ENCODE data around the gene TRAK1. TPM values are rescaled to one million over a fixed set of nuclear protein-coding genes. Genes with fewer than 3 reads are reported as not detected.

The TRAK1 gene
- total RNA-seq, 1 donor from 2014 or later: 37.5 TPM

DNA sequence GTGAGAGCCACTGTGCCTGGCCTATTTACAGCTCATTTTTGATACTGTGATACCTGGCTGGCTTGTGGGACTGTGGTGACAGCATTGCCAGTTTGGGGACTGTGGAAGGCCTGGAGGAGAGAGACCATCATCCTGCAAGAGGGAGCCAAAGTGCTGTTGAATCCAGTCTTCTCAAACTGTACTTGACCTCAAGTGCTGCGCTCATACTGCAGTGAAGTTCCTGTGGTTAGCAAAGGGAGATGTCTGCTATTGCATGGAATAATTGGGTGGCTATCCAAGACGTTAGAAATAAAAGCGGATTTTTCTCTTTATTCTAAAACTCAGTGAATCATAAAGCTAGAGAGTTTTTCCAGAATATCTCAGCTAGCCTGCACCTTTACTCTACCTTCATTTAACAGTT is 91.4 kb downstream of the TRAK1 start:
- intact Hi-C loops (cut with DNase I): loop anchor here (5.0 kb wide), 1 partner anchor 220 kb away; the partner anchor contains the start of gene ULK4
- DNase-seq (ENCODE audit: low spot score in 2 of 2): no peak
- Histone ChIP-seq H3K9me3 (no peaks in the 10 kb centered on the region), H3K4me1 (peaks cover 0 to 16% of the 10 kb centered on the region in 2 donors), H3K27me3 (no peaks in the 10 kb centered on the region), H3K4me3 (no peak overlapping the region), H3K27ac (no peak overlapping the region), H3K36me3 (peaks cover under 1 to 4% of the 10 kb centered on the region in 2 donors)
- TF ChIP-seq, protein P1, sequence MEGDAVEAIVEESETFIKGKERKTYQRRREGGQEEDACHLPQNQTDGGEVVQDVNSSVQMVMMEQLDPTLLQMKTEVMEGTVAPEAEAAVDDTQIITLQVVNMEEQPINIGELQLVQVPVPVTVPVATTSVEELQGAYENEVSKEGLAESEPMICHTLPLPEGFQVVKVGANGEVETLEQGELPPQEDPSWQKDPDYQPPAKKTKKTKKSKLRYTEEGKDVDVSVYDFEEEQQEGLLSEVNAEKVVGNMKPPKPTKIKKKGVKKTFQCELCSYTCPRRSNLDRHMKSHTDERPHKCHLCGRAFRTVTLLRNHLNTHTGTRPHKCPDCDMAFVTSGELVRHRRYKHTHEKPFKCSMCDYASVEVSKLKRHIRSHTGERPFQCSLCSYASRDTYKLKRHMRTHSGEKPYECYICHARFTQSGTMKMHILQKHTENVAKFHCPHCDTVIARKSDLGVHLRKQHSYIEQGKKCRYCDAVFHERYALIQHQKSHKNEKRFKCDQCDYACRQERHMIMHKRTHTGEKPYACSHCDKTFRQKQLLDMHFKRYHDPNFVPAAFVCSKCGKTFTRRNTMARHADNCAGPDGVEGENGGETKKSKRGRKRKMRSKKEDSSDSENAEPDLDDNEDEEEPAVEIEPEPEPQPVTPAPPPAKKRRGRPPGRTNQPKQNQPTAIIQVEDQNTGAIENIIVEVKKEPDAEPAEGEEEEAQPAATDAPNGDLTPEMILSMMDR (IDR thresholded peaks at IDR 0.05): no peak

DNA sequence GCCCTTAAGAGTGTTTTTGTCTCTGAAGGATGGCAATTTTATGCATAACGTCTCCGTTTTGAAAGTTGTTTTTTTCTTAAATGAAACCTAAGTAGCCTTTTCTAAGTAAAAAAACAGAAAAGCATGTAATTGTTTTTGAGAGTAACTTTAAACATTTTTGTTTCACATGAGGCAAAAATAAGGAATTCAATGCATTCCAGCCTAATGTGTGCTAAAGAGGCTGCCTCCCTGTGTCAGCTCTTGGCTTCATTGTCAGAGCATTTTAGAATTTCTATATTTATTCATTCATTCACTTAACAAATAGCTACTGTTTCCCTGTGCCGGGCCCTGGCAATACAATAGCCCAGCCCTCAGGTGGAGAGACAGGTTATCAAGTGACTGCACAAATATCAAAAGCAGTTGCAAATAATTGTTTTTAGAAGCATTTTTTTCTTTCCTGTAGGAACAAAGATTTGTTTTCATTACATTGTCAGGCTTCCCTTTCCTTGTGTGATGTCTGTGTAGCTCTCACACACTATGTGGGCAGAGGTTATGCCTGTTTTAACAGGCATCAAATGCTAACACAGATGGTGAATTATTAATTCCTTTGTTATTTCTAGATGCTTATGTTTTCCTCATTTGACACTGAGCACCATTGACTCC is 93.0 kb downstream of the TRAK1 start:
- H3K4me3 ChIP-seq: no peak overlapping the region
- H3K27ac ChIP-seq: peak overlapping the region in 1 of 2 donors; percentile 50
- DNase-seq (ENCODE audit: low spot score in 2 of 2): peak in 1 of 2 donors; percentile 16
- TF ChIP-seq, protein P1 (IDR thresholded peaks at IDR 0.05): no peak
- H3K27me3 ChIP-seq: no peaks in the 10 kb centered on the region
- intact Hi-C loops (cut with DNase I): loop anchor here (5.0 kb wide), 1 partner anchor 222 kb away; the partner anchor contains the start of gene ULK4
- peaks cover 0 to 14% of the 10 kb centered on the region in 2 donors for H3K4me1 ChIP-seq
- no peaks in the 10 kb centered on the region for H3K9me3 ChIP-seq
- peaks cover 0 to 4% of the 10 kb centered on the region in 2 donors for H3K36me3 ChIP-seq

DNA sequence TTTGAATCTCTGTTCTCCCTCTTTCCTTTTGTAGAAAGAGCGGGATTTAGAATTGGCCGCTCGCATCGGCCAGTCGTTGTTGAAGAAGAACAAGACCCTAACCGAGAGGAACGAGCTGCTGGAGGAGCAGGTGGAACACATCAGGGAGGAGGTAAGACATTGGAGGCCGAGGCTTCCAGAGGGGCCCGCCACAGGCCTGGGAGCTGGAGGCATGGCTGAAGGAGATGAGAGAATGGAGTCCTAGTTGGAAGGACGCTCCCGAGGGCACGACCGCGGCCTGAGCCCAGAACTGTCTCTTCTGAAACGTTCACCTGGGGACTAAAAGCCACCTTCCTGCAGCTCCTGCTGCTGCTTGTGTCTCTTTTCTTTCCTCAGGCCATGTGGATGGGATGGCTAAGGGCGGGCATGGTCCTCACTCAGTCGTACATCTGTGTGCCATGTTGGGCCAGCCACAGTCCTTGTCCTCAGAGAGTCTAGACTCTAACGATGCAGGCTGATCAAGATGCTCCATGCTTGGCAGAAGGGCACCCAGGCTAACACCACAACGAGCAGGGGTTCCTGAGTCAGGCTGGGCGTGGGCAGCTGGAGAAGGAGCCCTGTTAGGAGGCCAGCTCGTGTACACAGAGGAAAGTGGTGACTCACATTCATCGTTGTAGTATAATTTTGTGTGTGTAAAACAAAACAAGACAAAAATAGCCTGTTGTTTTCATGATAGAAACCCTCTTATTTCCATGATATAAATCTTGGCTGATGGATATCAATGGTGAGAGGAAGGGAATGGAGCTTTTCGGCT is 93.7 kb downstream of the TRAK1 start:
- Histone ChIP-seq H3K36me3 (peaks cover 0 to 4% of the 10 kb centered on the region in 2 donors), H3K27ac (peak overlapping the region in 1 of 2 donors; percentile 50), H3K27me3 (no peaks in the 10 kb centered on the region), H3K4me1 (peaks cover 0 to 10% of the 10 kb centered on the region in 2 donors), H3K9me3 (no peaks in the 10 kb centered on the region), H3K4me3 (no peak overlapping the region)
- DNase-seq (ENCODE audit: low spot score in 2 of 2): peak in 1 of 2 donors; percentile 72
- TF ChIP-seq, protein P1 (IDR thresholded peaks at IDR 0.05): no peak
- intact Hi-C loops (cut with DNase I): loop anchor here (5.0 kb wide), 1 partner anchor 223 kb away; the partner anchor contains the start of gene ULK4

DNA sequence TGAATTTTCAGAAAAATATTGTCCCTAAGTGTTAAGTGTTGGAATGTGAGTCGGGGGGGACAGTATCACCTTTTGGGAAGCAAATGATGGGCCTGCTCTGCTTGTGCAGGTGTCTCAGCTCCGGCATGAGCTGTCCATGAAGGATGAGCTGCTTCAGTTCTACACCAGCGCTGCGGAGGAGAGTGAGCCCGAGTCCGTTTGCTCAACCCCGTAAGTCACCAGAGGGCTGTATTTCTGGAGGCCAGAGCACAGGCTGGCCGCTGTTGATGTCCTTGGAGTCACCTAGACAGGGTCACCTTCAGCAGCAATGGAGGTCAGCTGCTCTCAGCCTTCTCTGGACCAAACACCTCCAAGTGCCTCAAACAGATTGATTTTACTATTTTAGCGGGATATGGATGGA is 96.8 kb downstream of the TRAK1 start:
- intact Hi-C loops (cut with DNase I): no loop called here

DNA sequence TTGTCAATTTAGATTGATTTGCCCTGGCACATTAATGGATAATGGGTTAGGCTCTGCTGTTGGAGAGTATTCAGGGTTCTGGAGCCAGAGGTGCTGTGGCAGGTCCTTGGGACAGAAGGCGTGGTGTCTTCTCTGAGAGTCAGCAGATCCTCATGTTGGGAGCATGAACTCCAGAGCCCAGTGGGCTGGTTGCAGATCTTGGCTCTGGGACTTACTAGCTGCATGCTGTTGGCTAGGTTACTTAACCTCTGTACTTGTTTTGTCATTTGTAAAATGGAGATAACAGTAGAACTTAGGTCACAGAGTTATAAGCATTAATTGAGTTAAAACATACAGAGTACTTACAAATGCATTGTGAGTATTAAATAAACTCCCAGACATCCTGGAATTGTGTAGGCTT is 97.2 kb downstream of the TRAK1 start:
- TF ChIP-seq, protein P1 (IDR thresholded peaks at IDR 0.05): no peak
- intact Hi-C loops (cut with DNase I): no loop called here
- Histone ChIP-seq H3K27ac (no peak overlapping the region), H3K4me3 (no peak overlapping the region), H3K27me3 (no peaks in the 10 kb centered on the region), H3K36me3 (peaks cover 4% of the 10 kb centered on the region in 2 donors), H3K9me3 (no peaks in the 10 kb centered on the region), H3K4me1 (peaks cover 0 to 10% of the 10 kb centered on the region in 2 donors)
- DNase-seq (ENCODE audit: low spot score in 2 of 2): peak in 1 of 2 donors; percentile 50

More for the DNA sequence above, 96.8 kb downstream of the TRAK1 start:
- Histone ChIP-seq H3K27me3 (no peaks in the 10 kb centered on the region), H3K9me3 (no peaks in the 10 kb centered on the region), H3K4me3 (no peak overlapping the region), H3K36me3 (peaks cover 0 to 4% of the 10 kb centered on the region in 2 donors), H3K4me1 (peaks cover 0 to 10% of the 10 kb centered on the region in 2 donors), H3K27ac (no peak overlapping the region)
- TF ChIP-seq, protein P1 (IDR thresholded peaks at IDR 0.05): no peak
- DNase-seq (ENCODE audit: low spot score in 2 of 2): peak in 1 of 2 donors; percentile 48

Measured in ascending aorta (tissue), 2 donors.